ENCODE measurements around the gene USP26.
"Not testable (repeated sequence)": the region's sequence is repeated elsewhere in the genome, so short reads cannot be mapped to it uniquely, and the experiment has no call there.

The USP26 gene

DNA sequence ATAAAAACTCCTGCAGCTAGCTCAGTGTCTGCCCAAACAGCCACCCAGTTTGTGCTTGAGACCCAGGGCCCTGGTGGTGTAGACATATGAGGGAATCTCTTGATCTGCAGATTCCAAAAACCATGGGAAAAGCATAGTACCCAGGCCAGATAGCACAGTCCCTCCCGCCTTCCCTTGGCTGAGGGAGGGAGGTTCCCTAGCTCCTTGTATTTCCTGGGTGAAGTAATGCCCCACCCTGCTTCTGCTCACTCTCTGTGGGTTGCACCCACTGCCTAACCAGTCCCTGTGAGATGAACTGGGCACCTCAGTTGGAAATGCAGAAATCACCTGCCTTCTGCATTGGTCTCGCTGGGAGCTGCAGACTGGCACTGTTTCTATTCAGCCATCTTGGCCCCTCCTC is 54.6 kb downstream of the USP26 start:
- no peak for DNase-seq (ENCODE audit: low read depth in 2 of 2, low spot score in 1 of 2)

DNA sequence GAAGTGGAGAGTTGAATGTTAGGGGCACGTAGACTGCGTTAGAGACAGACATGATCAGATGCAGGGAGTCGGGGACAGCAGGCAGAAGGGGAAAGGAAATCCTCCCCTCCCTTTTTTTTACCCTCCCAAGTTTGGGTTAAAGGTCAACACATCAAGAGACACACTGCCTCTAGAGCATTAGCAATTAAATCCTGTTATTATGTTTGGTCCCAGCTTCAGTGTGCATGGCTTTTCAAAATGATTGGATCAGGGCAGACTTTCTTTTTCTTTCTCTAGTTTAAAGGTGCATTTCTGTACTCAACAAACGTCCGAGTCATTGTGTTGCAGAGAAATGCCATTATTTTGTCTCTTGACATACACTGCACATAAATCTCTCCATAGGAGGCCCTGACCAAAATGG is 63.9 kb downstream of the USP26 start:
- DNase-seq (ENCODE audit: low read depth in 2 of 2, low spot score in 1 of 2) = no peak

DNA sequence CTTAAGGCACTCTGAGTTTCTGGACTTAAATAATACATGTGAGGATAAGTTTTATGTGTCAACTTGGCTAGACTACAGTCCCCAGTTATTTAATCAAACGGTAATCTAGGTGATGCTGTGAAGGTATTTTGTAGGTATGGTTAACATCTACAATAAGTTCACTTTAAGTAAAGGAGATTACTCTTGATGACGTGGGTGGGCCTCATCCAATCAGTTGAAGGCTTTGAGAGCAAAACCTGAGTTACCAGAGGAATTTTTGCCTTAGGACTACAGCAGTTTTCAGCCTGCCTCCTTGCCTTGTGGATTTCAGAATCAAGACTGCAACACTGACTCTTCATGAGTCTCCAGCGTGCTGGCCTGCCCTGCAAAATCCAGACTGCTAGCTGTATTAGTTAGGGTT is 78.7 kb downstream of the USP26 start:
- DNase-seq (ENCODE audit: low read depth in 2 of 2, low spot score in 1 of 2) = no peak

DNA sequence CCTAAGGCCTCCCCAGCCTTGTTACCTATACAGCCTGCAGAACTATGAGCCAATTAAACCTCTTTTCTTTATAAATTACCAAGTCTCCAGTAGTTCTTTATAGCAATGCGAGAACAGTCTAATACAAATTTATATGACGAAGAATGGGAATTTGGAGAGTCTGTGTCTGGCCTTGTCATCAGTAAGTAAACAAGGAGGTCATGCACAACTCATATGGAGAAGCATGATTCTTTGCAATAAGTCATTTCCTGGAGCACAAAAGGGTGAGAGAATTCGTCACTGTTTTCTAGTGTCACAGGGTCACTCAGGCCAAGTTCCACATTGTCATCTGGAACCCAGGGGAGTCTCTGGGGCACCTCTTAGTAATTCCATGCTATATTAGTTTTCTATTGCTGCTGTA is 89.5 kb downstream of the USP26 start:
- no peak for DNase-seq (ENCODE audit: low read depth in 2 of 2, low spot score in 1 of 2)

DNA sequence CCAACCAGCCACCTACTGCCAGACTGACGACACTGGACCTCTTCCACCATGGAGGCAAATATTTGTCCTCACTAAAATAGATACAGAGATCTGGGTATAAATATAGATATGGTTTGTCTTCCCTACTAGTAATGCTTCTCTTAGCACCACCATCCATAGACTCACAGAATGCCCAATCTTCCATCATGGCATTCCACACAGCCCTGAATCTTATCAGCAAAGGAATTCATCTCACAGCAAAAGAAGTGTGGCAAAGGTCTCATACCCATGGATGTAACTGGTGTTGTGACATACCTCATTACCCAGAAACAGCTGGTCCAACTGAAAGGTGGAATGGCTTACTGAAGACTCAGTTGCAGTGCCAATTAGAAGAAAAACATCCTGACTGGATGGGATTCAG is 91.3 kb downstream of the USP26 start:
- no peak for DNase-seq (ENCODE audit: low read depth in 2 of 2, low spot score in 1 of 2)

DNA sequence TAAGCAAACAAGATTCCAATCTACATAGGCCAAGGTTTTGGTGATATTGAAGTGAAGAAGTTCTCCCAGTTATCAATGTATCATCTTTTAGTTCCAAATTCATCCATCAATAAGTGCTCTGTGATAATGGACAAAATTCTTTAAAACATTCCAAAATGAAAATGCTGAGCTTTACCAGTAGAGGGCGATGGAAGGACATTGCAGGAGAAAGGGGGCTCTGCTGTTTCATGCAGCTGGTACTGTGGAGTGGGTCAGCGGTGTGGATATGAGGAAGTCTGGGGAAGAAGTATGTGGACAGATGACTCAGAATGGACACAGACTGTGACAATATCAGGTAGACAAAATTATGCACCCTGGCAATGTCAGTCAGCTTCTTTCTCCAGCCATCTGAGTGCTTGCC is 91.9 kb downstream of the USP26 start:
- no peak for DNase-seq (ENCODE audit: low read depth in 2 of 2, low spot score in 1 of 2)

DNA sequence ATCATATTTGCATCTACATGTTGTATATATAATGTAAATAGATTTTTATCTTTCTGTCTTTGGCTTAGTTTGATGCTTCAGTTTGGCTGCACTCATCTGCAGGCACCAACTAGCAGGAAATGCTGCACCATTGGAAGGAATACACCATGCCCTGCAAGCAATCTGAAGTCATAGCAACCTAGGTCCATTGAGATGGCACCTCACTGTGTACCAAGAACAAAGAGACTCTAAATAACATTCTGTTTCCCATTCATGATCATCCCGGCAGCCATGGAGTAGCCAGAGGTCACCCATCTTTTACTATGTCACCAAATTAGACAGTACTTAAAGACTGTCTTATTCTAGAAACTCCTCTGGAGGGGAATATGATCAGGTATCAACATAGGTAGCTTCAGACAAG is 97.7 kb downstream of the USP26 start:
- DNase-seq (ENCODE audit: low read depth in 2 of 2, low spot score in 1 of 2) = no peak

DNA sequence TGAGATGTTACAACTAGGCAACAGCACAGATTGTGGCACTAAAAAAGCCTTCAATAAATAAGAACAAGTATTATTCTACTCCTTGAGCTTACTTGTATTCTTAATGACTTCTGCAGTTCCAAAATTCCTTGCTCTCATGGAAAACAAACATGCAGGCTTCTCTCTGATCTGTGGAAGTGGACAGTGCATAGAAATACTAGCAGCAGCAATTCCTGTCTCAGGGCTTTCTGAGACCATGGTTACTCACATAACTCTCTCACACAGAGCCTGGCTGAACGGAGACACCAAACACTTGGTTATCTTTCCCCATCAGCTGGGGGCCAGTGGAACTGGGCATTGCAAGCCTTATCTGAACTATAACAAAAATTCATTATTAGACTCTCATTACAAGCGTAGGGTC is 106.1 kb downstream of the USP26 start:
- no peak for DNase-seq (ENCODE audit: low read depth in 2 of 2, low spot score in 1 of 2)

DNA sequence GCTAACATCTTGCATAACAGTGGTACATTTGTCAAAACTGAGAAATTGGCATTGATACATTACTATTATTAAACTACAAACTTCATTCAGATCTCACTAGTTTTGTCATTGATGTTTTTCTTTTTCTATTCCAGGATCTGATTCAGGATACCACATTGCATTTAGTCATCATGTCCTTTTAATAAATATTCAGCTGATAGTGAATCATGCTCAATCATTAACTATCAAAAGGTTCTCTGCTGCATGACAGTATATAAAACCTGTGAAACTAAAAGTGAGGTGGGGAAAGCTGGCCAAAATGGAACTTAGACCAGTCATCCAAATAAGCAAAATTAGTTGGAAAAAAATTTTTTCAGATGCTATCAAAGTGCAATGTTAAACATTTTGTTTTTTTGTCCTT is 110.4 kb downstream of the USP26 start:
- DNase-seq (ENCODE audit: low read depth in 2 of 2, low spot score in 1 of 2) = no peak

DNA sequence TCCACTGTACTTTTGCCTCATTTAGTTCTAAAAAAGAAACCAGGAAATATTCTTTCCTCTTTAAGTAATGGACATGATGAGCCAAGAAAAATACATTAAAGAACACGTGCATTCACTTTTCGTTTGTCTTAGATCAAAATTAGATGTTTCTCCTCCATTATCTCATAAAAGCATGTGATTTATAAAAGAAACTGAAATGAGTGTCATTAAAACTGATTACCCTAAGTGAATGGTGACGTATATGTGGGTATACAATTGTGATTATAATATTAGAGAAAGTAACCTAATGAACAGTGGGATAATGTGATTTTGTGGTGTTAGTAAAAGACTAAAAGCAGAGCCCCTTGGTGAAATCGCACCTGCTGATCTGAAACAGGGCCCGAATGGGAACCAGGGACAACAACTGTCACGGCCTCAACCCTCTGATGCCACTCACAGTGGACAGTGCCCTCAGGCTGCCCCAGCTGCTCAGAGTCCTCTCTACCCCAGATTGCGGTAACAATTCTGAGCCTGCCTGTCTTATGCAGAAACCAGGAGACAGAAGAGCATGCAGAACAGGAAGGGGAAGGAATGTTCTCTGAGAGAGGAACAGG is 112.8 kb downstream of the USP26 start:
- DNase-seq (ENCODE audit: low read depth in 2 of 2, low spot score in 1 of 2) = no peak

DNA sequence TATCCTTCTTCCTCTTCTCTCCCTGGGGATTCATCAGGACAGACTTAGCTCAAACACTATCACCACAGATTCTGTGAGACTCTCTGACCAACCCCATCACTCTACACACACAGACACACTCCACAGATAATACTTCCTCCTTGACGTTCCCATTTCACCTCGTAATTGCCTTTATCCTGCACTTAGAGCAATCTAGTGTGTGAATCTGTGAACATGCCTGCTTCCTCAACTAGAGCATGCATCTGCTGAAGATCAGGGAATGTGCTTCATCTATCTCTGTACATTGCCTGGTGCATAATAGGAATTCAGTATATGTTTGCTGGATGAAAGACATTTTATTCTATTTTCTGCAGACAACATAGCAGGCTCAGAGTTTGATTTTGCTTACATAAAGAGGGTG is 113.4 kb downstream of the USP26 start:
- DNase-seq (ENCODE audit: low read depth in 2 of 2, low spot score in 1 of 2) = no peak

DNA sequence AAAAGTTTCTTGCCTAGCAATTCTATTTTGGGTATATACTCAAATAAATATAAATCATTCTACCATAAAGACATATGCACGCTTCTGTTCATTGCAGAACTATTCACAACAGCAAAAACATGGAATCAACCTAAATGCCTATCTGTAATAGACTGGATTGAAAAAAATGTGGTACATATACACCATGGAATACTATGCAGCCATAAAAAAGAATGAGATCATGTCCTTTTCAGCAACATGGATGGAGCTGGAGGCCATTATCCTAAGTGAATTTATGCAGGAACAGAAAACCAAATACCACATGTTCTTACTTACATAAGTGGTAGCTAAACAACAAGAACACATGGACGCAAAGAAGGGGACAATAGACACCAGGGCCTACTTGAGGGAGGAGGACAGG is 116.9 kb downstream of the USP26 start:
- not testable (repeated sequence) for DNase-seq (ENCODE audit: low read depth in 2 of 2, low spot score in 1 of 2)
